Stomach (tissue), 4 donors: ENCODE results near the gene ZFP92.

ENCODE experiments used
- CTCF ChIP-seq, 7 experiments: fragments of 450-650 bp in 4 of 7; fragments of 200-600 bp in 3 of 7; sonication (generic) in 3 of 7; IDR thresholded peaks; one replicate each; pipeline ENCODE4 v1.5.1; 2016 to 2019; ENCODE audit warnings: antibody characterized with exemption in 7 of 7, control low read depth in 2 of 7, mild to moderate bottlenecking in 1 of 7
- EP300 ChIP-seq: sonication (generic); formaldehyde crosslinking; IDR thresholded peaks from one replicate; pipeline ENCODE4 v1.6.1; 2017; ENCODE audit warnings: antibody characterized with exemption
- POLR2A ChIP-seq, 4 donors: fragments of 450-650 bp; IDR thresholded peaks; one replicate each; pipeline ENCODE4 v1.6.1; 2016; ENCODE audit warnings: antibody characterized with exemption in 4 of 4, control low read depth in 2 of 4, mild to moderate bottlenecking in 1 of 4, moderate library complexity in 1 of 4
- POLR2AphosphoS5 ChIP-seq, 3 donors: sonication (generic); formaldehyde crosslinking; IDR thresholded peaks; one replicate each; pipeline ENCODE4 v1.6.1; 2016; ENCODE audit warnings: antibody characterized with exemption in 3 of 3

DNA sequence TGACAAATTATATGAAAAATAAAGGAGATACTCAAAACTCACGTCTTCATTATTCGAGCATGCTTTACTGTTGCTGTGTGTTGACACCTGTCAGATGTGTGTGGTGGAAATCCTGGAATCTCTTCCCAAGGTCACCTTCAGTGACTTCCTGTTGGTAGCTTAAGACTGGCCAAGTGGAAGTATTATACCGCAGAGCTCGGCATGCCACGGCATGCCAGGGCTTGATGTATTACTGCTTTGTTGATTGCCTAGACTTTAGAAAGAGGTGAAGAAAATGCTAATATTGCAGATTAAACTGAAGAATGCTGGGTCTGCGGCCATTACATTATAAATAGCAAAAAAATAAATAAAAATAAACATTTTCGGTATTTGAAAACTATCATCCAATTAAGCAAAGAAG is 30.0 kb downstream of the ZFP92 start:
- TF ChIP-seq CTCF (IDR thresholded peaks at IDR 0.05) (no peak), EP300 (no peak), POLR2AphosphoS5 (IDR thresholded peaks at IDR 0.05) (no peak), POLR2A (IDR thresholded peaks at IDR 0.05) (no peak)
